Measurements from ENCODE around the gene EBF3.

GRCh38 chr10:129901389-129902006 lies 62.6 kb downstream of the EBF3 start:
- no peak for TF ChIP-seq EP300 (IDR thresholded peaks at IDR 0.05; ENCODE audit: borderline replicate concordance)
- no peak for TF ChIP-seq YY1 (IDR thresholded peaks at IDR 0.05; ENCODE audit: low read depth)
- TF ChIP-seq MAX (IDR thresholded peaks at IDR 0.05) = no peak
- TF ChIP-seq REST (IDR thresholded peaks at IDR 0.05; ENCODE audit: low read depth) = no peak
- no peak for TF ChIP-seq FOXM1 (IDR thresholded peaks at IDR 0.05; ENCODE audit: borderline replicate concordance, low read depth)
- no peak for TF ChIP-seq TAF1 (IDR thresholded peaks at IDR 0.05; ENCODE audit: low read depth)

Measured in Ishikawa (cell line).